GM10266 (cell line): Measurements from ENCODE around the gene GALNT8.

Source experiments
- DNase-seq: peaks from one replicate; pipeline ENCODE4 v3.0.0; 2012; ENCODE audit errors: extremely low spot score
- TF ChIP-seq, protein P1 (sequence below): IDR thresholded peaks from 2 replicates; pipeline ENCODE4 v1.5.1; 2012; ENCODE audit warnings: mild to moderate bottlenecking, low read depth; ENCODE audit not compliant: control insufficient read depth, insufficient read depth; ENCODE audit errors: missing control alignments

GALNT8 gene

GRCh38 chr12:4807813-4808212, 87.6 kb downstream of the GALNT8 start:
- no peak for DNase-seq
- TF ChIP-seq, protein P1, sequence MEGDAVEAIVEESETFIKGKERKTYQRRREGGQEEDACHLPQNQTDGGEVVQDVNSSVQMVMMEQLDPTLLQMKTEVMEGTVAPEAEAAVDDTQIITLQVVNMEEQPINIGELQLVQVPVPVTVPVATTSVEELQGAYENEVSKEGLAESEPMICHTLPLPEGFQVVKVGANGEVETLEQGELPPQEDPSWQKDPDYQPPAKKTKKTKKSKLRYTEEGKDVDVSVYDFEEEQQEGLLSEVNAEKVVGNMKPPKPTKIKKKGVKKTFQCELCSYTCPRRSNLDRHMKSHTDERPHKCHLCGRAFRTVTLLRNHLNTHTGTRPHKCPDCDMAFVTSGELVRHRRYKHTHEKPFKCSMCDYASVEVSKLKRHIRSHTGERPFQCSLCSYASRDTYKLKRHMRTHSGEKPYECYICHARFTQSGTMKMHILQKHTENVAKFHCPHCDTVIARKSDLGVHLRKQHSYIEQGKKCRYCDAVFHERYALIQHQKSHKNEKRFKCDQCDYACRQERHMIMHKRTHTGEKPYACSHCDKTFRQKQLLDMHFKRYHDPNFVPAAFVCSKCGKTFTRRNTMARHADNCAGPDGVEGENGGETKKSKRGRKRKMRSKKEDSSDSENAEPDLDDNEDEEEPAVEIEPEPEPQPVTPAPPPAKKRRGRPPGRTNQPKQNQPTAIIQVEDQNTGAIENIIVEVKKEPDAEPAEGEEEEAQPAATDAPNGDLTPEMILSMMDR, result no peak

GRCh38 chr12:4809013-4809448, 88.8 kb downstream of the GALNT8 start:
- DNase-seq, result no peak
- TF ChIP-seq, protein P1, result no peak

GRCh38 chr12:4809449-4810218, 89.4 kb downstream of the GALNT8 start:
- DNase-seq, result no peak
- TF ChIP-seq, protein P1, result no peak

GRCh38 chr12:4810219-4810671, 90.0 kb downstream of the GALNT8 start:
- no peak for DNase-seq
- TF ChIP-seq, protein P1, result no peak

GRCh38 chr12:4812624-4813327, 92.6 kb downstream of the GALNT8 start:
- DNase-seq, result no peak
- TF ChIP-seq, protein P1, result no peak

DNA sequence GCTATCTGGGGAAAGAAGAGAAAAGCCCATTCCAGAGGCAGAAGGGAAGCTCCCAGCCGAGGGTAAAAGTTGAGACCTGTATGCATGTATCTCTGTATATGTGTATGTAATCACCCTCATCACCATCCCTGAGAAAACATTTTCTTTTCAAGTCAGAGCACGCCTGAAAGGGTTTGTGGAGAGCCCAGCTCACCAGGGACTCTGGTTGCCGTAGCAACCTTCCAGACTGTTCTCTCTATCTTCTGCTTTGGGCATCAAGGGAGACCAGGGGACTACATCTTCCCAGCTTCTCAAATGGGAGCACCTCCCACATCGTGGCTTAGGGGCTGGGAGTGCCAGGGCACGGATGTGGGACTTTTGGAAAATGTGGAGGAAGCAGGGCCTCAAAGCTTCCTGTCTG, 93.5 kb downstream of the GALNT8 start:
- TF ChIP-seq, protein P1, result no peak

GRCh38 chr12:4814485-4814884, 94.3 kb downstream of the GALNT8 start:
- no peak for DNase-seq
- TF ChIP-seq, protein P1, result no peak

More for the DNA sequence above, 93.5 kb downstream of the GALNT8 start:
- DNase-seq, result no peak
